GM10847 (cell line): ENCODE data around the gene QKI.

Experiments used
- POLR2A ChIP-seq: IDR thresholded peaks from 2 replicates; pipeline ENCODE4 v1.6.1; 2011; ENCODE audit not compliant: insufficient read length; ENCODE audit errors: extremely low read depth

QKI gene

GRCh38 chr6:163442336-163442735 lies 27.8 kb downstream of the QKI start:
- no peak for TF ChIP-seq POLR2A

GRCh38 chr6:163444077-163444476 lies 29.6 kb downstream of the QKI start:
- no peak for TF ChIP-seq POLR2A

DNA sequence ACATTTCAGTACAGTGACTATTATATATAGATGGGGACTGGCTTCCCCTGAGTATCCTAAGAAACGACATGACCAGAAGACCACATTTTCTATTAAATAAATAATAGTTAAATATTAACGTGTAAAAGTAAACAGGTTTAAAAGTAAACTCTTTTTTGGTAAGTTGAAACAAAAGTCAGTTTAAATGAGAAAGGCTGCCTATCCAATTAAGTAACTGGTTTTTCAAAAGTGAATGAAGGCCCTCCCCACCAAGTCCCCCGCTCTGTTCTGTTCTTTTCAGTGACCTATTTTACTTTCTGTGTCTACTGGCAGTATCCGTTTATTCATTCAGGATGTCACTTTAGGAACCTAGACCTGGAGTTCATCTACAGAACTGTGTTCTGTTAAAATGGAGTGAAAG lies 32.0 kb downstream of the QKI start:
- TF ChIP-seq POLR2A: no peak

- TF ChIP-seq POLR2A: no peak
Measured at GRCh38 chr6:163449076-163449475, 34.6 kb downstream of the QKI start.

GRCh38 chr6:163454425-163454824 lies 39.9 kb downstream of the QKI start:
- no peak for TF ChIP-seq POLR2A

DNA sequence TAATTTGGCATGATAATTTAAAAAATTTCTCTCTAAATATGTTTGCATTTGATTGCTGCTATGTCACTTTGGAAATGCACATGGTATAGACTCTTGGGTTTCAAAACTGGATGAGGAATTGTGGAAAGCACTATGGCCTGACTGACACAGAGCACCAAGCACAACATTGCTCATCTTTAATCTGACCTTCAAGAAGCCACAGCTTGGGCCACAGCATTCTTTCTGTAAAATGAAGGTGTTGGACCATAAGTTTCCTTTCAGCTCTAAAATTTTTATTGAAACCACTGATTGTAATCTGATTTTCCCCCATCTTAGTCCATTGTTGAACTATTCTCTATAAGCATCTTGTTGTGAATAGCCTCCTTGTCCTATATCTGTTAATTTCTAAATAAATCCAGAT lies 41.0 kb downstream of the QKI start:
- TF ChIP-seq POLR2A: no peak

DNA sequence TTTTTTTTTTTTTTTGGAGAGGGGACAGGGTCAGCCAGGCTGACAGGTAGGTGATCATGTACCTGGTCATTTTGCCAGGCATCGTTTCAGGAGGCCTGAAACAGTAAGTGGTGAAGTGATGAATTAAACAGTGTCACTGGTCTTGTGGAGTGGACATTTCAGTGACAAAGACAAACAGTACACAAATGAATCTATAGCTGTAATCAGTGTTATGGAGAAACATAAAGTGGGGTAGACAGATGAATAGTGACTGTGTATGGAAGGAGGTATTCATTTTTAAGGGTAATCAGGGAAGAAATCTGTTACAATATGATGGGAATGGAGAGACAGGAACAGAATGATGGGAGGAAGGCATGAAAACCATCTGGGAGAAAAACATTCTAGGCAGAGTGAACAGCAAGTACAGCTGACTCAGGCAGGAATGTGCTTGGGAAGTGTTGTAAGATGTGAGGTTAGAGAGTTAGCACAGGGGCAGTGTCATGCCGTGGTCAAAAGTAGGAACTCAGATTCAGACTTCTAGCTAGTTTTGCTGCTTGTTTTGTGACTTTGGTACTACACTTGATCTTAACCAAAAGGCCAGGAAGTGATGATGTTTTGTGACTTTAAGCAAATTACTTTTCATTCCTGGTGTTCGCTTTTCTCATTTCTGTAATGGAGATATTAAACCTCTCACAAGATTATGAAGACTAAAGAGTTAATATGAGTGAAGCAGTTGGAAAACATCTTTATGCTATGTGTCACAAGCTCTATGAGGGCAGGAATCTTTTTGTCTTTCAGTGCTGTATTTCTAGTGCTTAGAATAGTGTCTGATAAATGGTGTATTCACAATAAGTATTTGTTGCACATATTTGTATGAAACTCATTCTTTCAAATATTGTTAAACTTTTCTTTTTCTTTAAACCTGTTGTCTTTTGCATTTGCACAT lies 43.4 kb downstream of the QKI start:
- no peak for TF ChIP-seq POLR2A

DNA sequence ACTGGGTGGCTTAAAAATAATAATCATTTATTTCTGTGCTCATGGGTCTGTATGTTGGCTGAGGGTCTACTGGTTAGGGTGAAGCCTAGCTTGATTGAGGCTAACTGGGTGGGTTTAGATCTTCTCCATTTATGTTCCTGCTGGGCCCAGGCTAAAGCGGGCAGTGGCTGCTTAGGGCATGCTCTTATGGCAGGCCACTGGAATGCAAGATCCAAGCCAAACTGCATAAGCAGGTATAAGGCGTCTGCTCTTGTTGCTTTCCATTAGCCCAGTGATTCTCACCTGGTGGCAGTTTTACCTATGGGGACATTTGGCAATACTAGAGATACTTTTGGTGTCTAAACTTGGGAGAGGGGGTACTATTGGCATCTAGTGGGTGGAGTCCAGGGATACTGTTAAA lies 44.5 kb downstream of the QKI start:
- TF ChIP-seq POLR2A: no peak

- no peak for TF ChIP-seq POLR2A
Measured at GRCh38 chr6:163459536-163459935, 45.0 kb downstream of the QKI start.

- TF ChIP-seq POLR2A: no peak
Measured at GRCh38 chr6:163460307-163460782, 45.8 kb downstream of the QKI start.

GRCh38 chr6:163461696-163462095 lies 47.2 kb downstream of the QKI start:
- TF ChIP-seq POLR2A: no peak

GRCh38 chr6:163463180-163463579 lies 48.7 kb downstream of the QKI start:
- TF ChIP-seq POLR2A: no peak

DNA sequence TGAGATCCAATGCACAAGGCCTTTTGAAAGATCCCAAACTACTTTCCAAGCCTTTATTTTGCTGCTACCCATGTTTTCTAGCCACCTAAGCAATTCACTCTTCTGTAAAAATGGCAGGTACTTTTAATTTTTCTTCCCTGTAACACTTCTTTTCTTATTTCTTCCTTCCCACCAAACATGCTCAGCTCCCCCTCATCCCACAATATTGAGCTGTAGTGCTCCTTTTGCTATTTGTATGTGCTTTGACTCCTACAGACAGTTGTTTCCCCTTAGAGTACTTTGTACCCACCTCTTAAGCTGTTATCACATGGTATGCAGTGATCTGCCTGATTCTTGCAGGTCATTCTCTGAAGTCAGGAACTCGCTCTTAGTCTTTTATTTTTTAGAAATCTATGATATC lies 49.3 kb downstream of the QKI start:
- no peak for TF ChIP-seq POLR2A

DNA sequence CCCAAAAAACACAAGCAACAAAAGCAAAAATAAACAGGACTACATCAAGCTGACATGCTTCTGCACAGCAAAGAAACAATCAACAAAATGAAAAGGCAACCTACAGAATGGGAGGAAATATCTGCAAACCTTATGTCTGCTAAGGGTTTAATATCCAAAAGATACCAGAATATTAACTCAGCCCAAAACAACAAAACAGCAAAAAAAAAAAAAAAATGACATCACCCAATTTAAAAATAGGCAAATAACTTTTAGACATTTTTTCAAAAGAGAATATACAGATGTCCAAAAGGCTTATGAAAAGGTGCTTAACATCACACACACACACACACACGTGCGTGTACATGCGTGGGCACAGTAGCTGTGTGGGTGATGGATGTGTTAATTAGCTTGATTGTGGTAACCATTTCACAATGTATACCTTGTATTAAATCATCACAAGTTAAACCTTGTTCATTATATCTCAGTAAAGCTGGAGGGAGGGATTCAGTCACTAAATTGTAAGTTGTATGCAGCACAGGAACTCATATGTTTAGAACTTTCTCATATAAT lies 52.4 kb downstream of the QKI start:
- no peak for TF ChIP-seq POLR2A

DNA sequence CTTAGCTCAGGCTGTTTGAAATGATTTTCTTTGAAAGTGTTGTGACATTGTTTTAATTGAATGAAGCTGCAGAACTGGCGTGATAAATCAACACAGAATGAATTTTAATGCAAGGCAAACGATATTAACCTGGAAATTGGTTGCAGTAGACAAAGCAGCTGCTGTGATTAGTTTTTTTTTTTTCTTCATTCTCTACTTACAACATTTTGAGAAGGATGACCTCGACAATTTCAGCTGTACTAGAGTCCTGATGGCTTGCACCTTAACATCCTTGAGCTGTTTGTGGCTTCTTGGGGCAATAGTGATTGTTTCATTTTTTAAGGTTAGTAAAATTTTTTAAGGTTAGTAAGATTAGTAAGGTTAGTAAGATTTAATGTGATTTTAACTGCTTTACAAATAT lies 54.2 kb downstream of the QKI start:
- no peak for TF ChIP-seq POLR2A

- TF ChIP-seq POLR2A: no peak
Measured at GRCh38 chr6:163469459-163469985, 55.0 kb downstream of the QKI start.

DNA sequence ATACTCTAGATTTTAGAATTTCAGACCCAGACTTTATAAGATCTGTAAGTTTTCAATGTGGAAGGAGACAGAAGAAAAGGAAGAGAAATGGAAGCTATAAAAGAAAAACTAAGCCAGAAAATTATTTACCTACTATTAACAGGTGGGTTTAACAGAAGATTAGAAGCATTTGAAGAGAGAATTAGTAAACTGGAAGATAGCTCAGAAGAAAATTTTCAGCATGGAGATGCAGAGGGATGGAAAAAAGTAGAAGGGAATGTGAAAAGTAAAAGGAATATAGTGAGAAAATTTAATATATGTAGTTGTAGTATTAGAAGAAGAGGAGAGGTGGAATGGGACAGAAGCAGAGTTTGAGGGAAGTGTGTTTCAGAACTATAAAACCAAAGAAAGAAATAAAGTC lies 56.1 kb downstream of the QKI start:
- no peak for TF ChIP-seq POLR2A

- TF ChIP-seq POLR2A: no peak
Measured at GRCh38 chr6:163474581-163474980, 60.1 kb downstream of the QKI start.
